D721Med (cell line): ENCODE results near the gene NIPAL1.

Experiments
- DNase-seq: peaks from one replicate; pipeline ENCODE4 v3.0.0; 2011; ENCODE audit warnings: low spot score; ENCODE audit not compliant: insufficient read length
- FAIRE-seq: peaks from 2 replicates; lab custom pipeline; 2011; peaks lifted over from hg19 to GRCh38; lab: Jason Lieb, UNC
- CTCF ChIP-seq: IDR thresholded peaks from 2 replicates; pipeline ENCODE4 v1.5.1; 2012; ENCODE audit warnings: mild to moderate bottlenecking, control low read depth; ENCODE audit not compliant: insufficient read depth; ENCODE audit errors: missing control alignments

The NIPAL1 gene

GRCh38 chr4:48025005-48025404 lies 8.4 kb downstream of the NIPAL1 start:
- DNase-seq (no peak), FAIRE-seq (no peak)
- no peak for TF ChIP-seq CTCF

GRCh38 chr4:48027653-48028052 lies 11.1 kb downstream of the NIPAL1 start:
- DNase-seq (no peak), FAIRE-seq (no peak)
- TF ChIP-seq CTCF: no peak

GRCh38 chr4:48028696-48029095 lies 12.1 kb downstream of the NIPAL1 start:
- FAIRE-seq: no peak
- TF ChIP-seq CTCF: no peak
- DNase-seq: no peak

- DNase-seq: no peak
- FAIRE-seq: no peak
- TF ChIP-seq CTCF: no peak
Measured at GRCh38 chr4:48030470-48030869, 13.9 kb downstream of the NIPAL1 start.

GRCh38 chr4:48031802-48032525 lies 15.4 kb downstream of the NIPAL1 start:
- no peak for DNase-seq
- FAIRE-seq: no peak
- no peak for TF ChIP-seq CTCF

GRCh38 chr4:48032721-48033120 lies 16.1 kb downstream of the NIPAL1 start:
- DNase-seq (no peak), FAIRE-seq (no peak)
- TF ChIP-seq CTCF: no peak

- no peak for TF ChIP-seq CTCF
- DNase-seq (no peak), FAIRE-seq (no peak)
Measured at GRCh38 chr4:48033412-48033811, 16.8 kb downstream of the NIPAL1 start.
